GM12865 (cell line): ENCODE measurements around the gene CPNE1.
"Not testable (repeated sequence)": the region's sequence is repeated elsewhere in the genome, so short reads cannot be mapped to it uniquely, and the experiment has no call there.

ENCODE experiments used
- DNase-seq: peaks from one replicate; pipeline ENCODE4 v3.0.0; 2010; ENCODE audit warnings: low read depth
- H3K4me3 ChIP-seq: 2 replicates; pipeline ENCODE4 v1.5.1; 2011; ENCODE audit warnings: mild to moderate bottlenecking, low read depth, low read length, control low read depth
- CTCF ChIP-seq: IDR thresholded peaks from 2 replicates; pipeline ENCODE4 v1.5.1; 2011; ENCODE audit warnings: low read length, control low read depth, low read depth, inconsistent platforms; ENCODE audit not compliant: insufficient read depth; ENCODE audit errors: missing control alignments

CPNE1 gene

DNA sequence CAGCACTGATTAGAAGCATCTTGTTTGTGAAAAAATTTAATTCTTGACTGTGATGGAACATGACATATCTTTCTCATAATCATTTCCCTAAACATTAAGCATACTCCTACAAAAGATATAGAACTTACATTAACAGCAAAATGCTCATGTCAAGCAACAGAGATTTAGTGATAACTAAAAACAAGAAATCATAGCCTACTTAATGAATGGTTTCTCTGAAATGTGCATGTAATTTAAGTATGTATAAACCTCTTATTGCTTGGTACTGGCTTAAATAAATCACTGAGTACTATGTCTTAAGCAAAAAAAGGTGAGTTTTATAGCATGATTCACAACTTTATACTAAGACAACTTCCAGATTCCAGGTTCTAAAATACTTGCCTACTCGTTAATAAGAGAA lies 43.8 kb upstream of the CPNE1 start:
- no peak for TF ChIP-seq CTCF

GRCh38 chr20:35706591-35707529 lies 42.2 kb upstream of the CPNE1 start:
- DNase-seq, H3K4me3 ChIP-seq: not testable (repeated sequence)

More for the DNA sequence above, 43.8 kb upstream of the CPNE1 start:
- DNase-seq: no peak
- no peak overlapping the region for H3K4me3 ChIP-seq

- H3K4me3 ChIP-seq, DNase-seq: not testable (repeated sequence)
These were observed 41.2 kb upstream of the CPNE1 start for GRCh38 chr20:35705894-35706293.

- no peak for DNase-seq
- no peak overlapping the region for H3K4me3 ChIP-seq
- no peak for TF ChIP-seq CTCF
These were observed 40.0 kb upstream of the CPNE1 start for GRCh38 chr20:35704514-35705261.

- no peak for TF ChIP-seq CTCF
- DNase-seq: no peak
- no peak overlapping the region for H3K4me3 ChIP-seq
These were observed 38.4 kb upstream of the CPNE1 start for GRCh38 chr20:35702824-35703695.

DNA sequence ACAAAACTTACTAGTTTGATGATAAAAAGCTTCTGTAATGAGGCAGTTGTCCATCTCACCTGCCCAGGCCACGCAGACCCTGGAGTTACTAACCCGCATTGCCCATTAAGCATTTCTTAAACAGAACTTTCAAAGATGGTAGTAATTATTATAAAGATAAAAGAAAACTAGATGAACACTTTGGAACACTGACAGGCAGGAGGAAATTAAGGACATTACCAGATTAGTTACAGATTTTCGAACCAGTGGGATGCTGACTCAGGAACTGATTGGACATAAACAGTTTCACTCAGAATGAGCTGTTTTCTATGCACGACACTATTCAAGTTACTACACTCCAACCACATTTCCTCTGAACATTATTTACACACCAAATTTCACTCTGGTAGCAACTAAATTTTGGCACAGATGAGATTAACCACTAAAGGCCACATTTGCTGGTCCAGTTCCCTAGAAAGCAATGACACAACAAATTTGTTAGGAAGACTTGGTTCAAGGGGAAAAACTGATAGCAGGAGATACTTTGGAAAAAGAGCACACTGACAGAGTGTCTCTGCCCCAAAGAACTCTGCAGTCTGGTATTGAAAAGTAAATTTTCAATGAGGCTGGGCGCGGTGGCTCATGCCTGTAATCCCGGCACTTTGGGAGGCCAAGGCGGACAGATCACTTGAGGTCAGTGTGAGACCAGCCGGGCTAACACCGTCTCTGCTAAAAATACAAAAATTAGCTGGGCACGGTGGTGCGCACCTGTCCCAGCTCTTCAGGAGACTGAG lies 37.5 kb upstream of the CPNE1 start:
- H3K4me3 ChIP-seq: no peak overlapping the region
- TF ChIP-seq CTCF: no peak
- no peak for DNase-seq

DNA sequence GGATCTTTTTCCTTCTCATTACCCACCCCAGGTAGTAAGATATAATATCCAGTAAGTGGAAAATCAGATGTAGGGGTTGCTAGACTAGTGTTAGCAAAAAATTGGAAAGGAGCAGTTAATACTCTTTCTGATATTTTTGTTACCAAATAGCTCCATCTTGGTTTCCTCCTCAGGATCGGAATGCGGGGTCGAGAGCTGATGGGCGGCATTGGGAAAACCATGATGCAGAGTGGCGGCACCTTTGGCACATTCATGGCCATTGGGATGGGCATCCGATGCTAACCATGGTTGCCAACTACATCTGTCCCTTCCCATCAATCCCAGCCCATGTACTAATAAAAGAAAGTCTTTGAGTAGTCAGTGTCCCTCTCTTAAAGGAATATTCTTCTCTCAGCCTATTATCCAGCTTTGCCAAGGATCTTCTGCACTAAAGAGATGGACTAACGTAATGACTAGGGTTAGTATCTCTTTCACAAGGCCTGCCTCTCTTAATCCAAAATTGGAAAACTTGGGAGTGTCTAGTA lies 36.0 kb upstream of the CPNE1 start:
- peak overlapping the region; percentile 99; the same call in 1 of the 2 replicates for H3K4me3 ChIP-seq
- no peak for DNase-seq
- TF ChIP-seq CTCF: no peak
